ENCODE results near the gene DCXR.

DCXR gene

DNA sequence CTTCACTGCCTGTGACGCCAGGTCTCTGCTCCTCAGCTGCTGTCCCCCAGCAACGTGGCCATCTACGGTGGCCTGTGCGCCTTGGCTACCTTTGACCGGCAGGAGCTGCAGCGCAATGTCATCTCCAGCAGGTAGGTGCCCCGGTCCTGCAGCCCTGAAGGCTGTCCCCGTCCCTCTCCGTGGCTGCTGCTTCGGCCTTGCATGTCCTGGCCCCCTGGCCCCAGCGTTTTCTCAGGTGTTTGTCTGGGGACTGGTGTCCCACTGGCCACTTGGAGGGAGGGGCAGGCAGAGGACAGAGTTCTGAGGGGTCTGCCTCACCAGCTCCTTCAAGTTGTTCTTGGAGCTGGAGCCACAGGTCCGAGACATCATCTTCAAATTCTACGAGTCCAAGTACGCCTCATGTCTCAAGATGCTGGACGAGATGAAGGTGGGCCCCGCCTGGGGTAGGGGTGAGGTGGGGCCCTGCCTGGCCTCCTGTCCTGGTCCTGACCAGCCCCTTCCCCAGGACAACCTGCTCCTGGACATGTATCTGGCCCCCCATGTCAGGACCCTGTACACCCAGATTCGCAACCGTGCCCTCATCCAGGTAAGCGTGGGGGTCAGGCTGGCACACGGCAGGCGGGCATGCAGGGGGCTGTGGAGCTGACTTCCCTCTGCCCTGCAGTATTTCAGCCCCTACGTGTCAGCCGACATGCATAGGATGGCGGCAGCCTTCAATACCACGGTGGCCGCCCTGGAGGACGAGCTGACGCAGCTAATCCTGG lies 18.6 kb upstream of the DCXR start:
- in situ Hi-C loops (cut with MboI; ENCODE audit: low sequenced_read_pairs) = no loop called here

DNA sequence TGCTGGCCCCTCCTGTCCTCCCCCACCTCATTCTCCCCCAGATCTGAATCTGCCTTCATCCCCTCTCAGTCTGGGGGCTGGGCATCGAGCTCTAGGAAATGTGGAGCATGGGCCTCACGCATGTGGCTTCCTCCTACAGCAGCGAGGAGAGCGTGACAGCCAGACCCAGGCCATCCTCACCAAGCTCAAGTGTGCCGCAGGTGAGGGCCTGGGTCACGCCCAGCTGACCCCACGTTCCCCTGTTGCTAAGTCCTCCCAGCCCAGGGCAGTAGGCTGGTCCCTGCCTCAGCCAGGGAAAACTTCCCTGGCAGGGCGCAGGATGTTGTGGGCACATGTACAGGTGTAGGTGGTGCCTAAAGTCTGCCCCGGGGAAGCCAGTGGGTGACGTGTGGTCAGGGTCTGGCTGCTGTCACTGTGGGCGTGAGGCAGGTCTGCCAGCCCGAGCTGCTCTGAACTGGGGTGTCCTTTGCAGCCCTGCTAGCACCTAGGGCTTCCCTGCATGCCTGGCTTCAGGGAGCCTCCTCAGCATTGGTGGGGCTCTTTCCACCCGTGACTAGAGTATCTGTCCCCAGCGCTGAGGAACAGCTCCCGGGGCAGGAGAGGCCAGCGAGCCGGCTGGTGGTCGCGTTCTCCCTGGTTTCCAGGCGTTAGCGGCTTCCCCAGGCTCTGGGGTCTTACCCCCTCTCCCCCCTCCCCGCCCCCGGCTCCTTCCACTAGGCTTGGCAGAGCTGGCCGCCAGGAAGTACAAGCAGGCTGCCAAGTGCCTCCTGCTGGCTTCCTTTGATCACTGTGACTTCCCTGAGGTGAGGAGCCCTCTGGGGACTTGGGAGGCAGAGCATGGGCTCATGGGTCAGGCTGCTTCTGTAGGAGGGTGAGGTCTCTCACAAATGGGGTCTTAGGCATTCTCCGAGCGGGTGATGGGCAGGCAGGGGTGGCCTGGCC lies 17.8 kb upstream of the DCXR start:
- in situ Hi-C loops (cut with MboI; ENCODE audit: low sequenced_read_pairs) = no loop called here

- in situ Hi-C loops (cut with MboI; ENCODE audit: low sequenced_read_pairs) = no loop called here
Measured at GRCh38 chr17:82054351-82055022, 17.0 kb upstream of the DCXR start.

DNA sequence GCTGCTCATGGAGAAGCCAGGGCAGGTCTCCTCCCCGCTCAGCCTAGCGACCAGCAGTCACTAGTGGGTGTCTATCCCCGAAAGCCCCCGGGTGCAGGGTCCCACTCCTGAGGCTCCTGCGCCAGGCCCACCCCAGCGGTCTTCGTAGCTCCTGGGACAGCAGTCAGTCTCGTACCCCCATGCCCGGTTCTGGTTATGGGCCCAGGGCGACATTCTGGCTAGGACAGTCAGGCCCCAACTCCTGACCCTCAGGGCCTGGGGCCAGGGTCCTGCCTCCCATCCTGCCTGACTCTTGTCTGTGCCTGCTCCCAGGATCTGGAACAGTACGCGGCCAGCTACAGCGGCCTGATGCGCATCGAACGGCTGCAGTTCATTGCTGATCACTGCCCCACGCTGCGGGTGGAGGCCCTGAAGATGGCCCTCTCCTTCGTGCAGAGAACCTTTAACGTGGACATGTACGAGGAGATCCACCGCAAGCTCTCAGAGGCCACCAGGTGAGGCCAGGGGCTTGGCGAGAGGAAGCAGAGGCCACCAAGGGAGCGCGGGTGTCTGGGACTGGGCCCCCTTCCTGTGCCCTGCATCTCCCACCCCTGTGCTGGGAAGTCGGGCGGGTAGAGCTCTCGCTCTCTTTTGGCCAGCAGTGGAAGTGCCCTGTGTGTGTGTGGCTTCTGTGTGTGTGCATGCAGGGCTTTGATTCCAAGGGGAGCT lies 16.2 kb upstream of the DCXR start:
- in situ Hi-C loops (cut with MboI; ENCODE audit: low sequenced_read_pairs) = no loop called here

GRCh38 chr17:82053130-82053529 lies 15.6 kb upstream of the DCXR start:
- in situ Hi-C loops (cut with MboI; ENCODE audit: low sequenced_read_pairs) = no loop called here

- in situ Hi-C loops (cut with MboI; ENCODE audit: low sequenced_read_pairs) = no loop called here
Measured at GRCh38 chr17:82052638-82053059, 15.2 kb upstream of the DCXR start.

GRCh38 chr17:82051776-82052637 lies 14.5 kb upstream of the DCXR start, which contains the start of the genes GPS1 and RFNG:
Gene GPS1, plus strand, starts transcription at chr17:82051898. Its CDS starts 34 bp downstream, at chr17:82051932.
Gene RFNG, minus strand, starts transcription at chr17:82051811. Its CDS starts 45 bp downstream, at chr17:82051766.
- in situ Hi-C loops (cut with MboI; ENCODE audit: low sequenced_read_pairs) = no loop called here

GRCh38 chr17:82050761-82051641 lies 13.5 kb upstream of the DCXR start:
- in situ Hi-C loops (cut with MboI; ENCODE audit: low sequenced_read_pairs) = no loop called here

GRCh38 chr17:82050152-82050760 lies 12.8 kb upstream of the DCXR start:
- in situ Hi-C loops (cut with MboI; ENCODE audit: low sequenced_read_pairs) = no loop called here

GRCh38 chr17:82049521-82049971 lies 12.0 kb upstream of the DCXR start:
- in situ Hi-C loops (cut with MboI; ENCODE audit: low sequenced_read_pairs) = no loop called here

GRCh38 chr17:82049106-82049505 lies 11.6 kb upstream of the DCXR start:
- in situ Hi-C loops (cut with MboI; ENCODE audit: low sequenced_read_pairs) = no loop called here

- in situ Hi-C loops (cut with MboI; ENCODE audit: low sequenced_read_pairs) = no loop called here
Measured at GRCh38 chr17:82048571-82048971, 11.1 kb upstream of the DCXR start.

GRCh38 chr17:82047914-82048570 lies 10.5 kb upstream of the DCXR start:
- in situ Hi-C loops (cut with MboI; ENCODE audit: low sequenced_read_pairs) = no loop called here

DNA sequence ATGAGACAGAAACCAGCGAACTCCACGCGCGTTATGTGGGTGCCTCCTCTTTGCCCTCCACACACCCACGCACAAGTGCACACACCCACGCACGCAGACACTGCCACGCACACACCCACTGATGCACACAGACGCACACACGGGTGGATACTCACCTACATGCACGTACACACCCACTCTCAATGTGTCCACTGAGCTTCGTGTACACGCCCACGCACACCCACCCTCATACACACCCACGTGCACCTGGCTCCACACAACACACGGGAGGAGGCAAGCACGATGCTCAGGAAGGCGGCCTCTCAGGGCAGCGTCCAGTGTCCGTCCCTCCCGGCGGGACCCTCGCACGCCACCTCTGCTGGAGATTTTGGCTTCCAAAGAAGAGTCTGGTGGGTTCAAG lies 9.9 kb upstream of the DCXR start:
- in situ Hi-C loops (cut with MboI; ENCODE audit: low sequenced_read_pairs) = no loop called here

- in situ Hi-C loops (cut with MboI; ENCODE audit: low sequenced_read_pairs) = no loop called here
Measured at GRCh38 chr17:82046903-82047302, 9.4 kb upstream of the DCXR start.

DNA sequence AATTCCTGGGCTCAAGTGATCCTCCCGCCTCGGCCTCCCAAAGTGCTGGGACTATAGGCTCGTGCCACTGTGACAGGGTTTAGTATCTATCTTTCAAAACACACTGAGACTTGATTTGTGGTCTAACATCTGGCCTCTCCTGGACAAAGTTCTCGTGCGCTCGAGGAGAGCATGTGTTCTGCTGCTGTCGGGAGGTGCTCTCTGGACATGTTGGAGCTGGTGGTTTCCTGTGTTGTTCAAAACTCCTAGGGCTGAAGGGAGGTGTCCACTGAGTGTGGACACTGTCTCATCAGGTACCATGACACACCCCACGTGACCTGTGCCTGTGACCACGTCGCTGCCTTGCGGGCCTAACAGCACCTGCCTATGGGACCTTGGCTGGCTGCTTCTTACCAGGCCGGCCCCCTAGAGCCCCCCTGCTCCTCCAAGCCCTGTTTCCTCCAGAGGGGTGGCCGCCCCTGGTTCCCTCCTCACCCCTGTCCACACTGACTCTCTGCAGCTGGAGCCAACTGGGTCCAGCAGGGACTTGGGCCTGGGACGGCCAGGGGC lies 8.5 kb upstream of the DCXR start:
- in situ Hi-C loops (cut with MboI; ENCODE audit: low sequenced_read_pairs) = no loop called here

DNA sequence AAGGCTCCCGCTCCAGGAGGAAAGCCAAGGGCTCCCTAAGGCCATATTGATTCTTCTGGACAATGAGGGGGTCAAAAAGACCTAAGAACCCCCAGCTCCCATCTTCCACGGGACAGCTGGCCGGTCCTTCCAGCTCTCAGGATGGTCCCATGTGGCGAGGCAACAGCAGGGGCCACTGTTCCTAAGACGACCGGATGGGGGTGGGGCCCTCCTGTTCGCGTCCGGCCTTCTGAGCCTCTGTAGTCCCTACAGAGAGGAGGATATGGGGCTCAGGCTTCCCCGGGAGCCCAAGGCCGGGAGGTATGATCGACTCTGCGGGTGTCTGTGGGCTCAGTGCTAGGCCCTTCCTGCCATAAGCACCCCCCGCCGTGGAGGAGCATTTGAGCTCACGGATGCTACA lies 6.0 kb upstream of the DCXR start:
- in situ Hi-C loops (cut with MboI; ENCODE audit: low sequenced_read_pairs) = no loop called here
